ENCODE measurements around the gene DOK6. TPM values are rescaled to one million over a fixed set of nuclear protein-coding genes. Genes with fewer than 3 reads are reported as not detected.

DOK6 gene
- total and polyA plus RNA-seq, 2 of the 13 experiments (the other 11 are each of a cell fraction or from before 2014, with no cell fraction given) = 17.0 to 17.2 TPM

- TF ChIP-seq YEATS4 (CRISPR knock-in tag; IDR thresholded peaks at IDR 0.05; ENCODE audit: borderline replicate concordance) = no peak; the same call in 1 of the 2 replicates
- peak; percentile 96 for TF ChIP-seq HDAC2 (CRISPR knock-in tag; IDR thresholded peaks at IDR 0.05)
- no peak for TF ChIP-seq ZNF773 (CRISPR knock-in tag; IDR thresholded peaks at IDR 0.05; ENCODE audit: borderline replicate concordance)
- TF ChIP-seq YY1 (IDR thresholded peaks at IDR 0.05; ENCODE audit: insufficient read depth, insufficient replicate concordance, low read depth, low read length) = peak; percentile 25
- TF ChIP-seq SP2 (CRISPR knock-in tag; IDR thresholded peaks at IDR 0.05) = no peak
- TF ChIP-seq, protein P1, sequence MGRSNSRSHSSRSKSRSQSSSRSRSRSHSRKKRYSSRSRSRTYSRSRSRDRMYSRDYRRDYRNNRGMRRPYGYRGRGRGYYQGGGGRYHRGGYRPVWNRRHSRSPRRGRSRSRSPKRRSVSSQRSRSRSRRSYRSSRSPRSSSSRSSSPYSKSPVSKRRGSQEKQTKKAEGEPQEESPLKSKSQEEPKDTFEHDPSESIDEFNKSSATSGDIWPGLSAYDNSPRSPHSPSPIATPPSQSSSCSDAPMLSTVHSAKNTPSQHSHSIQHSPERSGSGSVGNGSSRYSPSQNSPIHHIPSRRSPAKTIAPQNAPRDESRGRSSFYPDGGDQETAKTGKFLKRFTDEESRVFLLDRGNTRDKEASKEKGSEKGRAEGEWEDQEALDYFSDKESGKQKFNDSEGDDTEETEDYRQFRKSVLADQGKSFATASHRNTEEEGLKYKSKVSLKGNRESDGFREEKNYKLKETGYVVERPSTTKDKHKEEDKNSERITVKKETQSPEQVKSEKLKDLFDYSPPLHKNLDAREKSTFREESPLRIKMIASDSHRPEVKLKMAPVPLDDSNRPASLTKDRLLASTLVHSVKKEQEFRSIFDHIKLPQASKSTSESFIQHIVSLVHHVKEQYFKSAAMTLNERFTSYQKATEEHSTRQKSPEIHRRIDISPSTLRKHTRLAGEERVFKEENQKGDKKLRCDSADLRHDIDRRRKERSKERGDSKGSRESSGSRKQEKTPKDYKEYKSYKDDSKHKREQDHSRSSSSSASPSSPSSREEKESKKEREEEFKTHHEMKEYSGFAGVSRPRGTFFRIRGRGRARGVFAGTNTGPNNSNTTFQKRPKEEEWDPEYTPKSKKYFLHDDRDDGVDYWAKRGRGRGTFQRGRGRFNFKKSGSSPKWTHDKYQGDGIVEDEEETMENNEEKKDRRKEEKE (IDR thresholded peaks at IDR 0.05) = no peak
- no peak for TF ChIP-seq ZNF83 (CRISPR knock-in tag; IDR thresholded peaks at IDR 0.05; ENCODE audit: borderline replicate concordance)
- TF ChIP-seq, protein P2, sequence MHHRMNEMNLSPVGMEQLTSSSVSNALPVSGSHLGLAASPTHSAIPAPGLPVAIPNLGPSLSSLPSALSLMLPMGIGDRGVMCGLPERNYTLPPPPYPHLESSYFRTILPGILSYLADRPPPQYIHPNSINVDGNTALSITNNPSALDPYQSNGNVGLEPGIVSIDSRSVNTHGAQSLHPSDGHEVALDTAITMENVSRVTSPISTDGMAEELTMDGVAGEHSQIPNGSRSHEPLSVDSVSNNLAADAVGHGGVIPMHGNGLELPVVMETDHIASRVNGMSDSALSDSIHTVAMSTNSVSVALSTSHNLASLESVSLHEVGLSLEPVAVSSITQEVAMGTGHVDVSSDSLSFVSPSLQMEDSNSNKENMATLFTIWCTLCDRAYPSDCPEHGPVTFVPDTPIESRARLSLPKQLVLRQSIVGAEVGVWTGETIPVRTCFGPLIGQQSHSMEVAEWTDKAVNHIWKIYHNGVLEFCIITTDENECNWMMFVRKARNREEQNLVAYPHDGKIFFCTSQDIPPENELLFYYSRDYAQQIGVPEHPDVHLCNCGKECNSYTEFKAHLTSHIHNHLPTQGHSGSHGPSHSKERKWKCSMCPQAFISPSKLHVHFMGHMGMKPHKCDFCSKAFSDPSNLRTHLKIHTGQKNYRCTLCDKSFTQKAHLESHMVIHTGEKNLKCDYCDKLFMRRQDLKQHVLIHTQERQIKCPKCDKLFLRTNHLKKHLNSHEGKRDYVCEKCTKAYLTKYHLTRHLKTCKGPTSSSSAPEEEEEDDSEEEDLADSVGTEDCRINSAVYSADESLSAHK (CRISPR knock-in tag; IDR thresholded peaks at IDR 0.05; ENCODE audit: borderline replicate concordance) = no peak
- TF ChIP-seq ZNF724P (CRISPR knock-in tag; IDR thresholded peaks at IDR 0.05; ENCODE audit: borderline replicate concordance) = no peak
- TF ChIP-seq ZNF343 (CRISPR knock-in tag; IDR thresholded peaks at IDR 0.05) = no peak
- TF ChIP-seq GABPA (IDR thresholded peaks at IDR 0.05; ENCODE audit: low read depth, low read length) = no peak
- no peak for TF ChIP-seq GABPA (CRISPR knock-in tag; IDR thresholded peaks at IDR 0.05; ENCODE audit: low read depth)
- no peak for TF ChIP-seq ZNF749 (CRISPR knock-in tag; IDR thresholded peaks at IDR 0.05; ENCODE audit: borderline replicate concordance)
- TF ChIP-seq, protein P3, sequence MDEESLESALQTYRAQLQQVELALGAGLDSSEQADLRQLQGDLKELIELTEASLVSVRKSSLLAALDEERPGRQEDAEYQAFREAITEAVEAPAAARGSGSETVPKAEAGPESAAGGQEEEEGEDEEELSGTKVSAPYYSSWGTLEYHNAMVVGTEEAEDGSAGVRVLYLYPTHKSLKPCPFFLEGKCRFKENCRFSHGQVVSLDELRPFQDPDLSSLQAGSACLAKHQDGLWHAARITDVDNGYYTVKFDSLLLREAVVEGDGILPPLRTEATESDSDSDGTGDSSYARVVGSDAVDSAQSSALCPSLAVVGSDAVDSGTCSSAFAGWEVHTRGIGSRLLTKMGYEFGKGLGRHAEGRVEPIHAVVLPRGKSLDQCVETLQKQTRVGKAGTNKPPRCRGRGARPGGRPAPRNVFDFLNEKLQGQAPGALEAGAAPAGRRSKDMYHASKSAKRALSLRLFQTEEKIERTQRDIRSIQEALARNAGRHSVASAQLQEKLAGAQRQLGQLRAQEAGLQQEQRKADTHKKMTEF (CRISPR knock-in tag; IDR thresholded peaks at IDR 0.05) = peak; percentile 90
- no peak for TF ChIP-seq PHF8 (CRISPR knock-in tag; IDR thresholded peaks at IDR 0.05)
- TF ChIP-seq ZBTB7B (CRISPR knock-in tag; IDR thresholded peaks at IDR 0.05) = peak; percentile 96
- no peak for TF ChIP-seq DDIT3 (CRISPR knock-in tag; IDR thresholded peaks at IDR 0.05)
- no peak for TF ChIP-seq ZNF713 (CRISPR knock-in tag; IDR thresholded peaks at IDR 0.05)
- TF ChIP-seq, protein P4, sequence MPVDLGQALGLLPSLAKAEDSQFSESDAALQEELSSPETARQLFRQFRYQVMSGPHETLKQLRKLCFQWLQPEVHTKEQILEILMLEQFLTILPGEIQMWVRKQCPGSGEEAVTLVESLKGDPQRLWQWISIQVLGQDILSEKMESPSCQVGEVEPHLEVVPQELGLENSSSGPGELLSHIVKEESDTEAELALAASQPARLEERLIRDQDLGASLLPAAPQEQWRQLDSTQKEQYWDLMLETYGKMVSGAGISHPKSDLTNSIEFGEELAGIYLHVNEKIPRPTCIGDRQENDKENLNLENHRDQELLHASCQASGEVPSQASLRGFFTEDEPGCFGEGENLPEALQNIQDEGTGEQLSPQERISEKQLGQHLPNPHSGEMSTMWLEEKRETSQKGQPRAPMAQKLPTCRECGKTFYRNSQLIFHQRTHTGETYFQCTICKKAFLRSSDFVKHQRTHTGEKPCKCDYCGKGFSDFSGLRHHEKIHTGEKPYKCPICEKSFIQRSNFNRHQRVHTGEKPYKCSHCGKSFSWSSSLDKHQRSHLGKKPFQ (CRISPR knock-in tag; IDR thresholded peaks at IDR 0.05; ENCODE audit: insufficient replicate concordance) = no peak
- no peak for TF ChIP-seq ZNF207 (IDR thresholded peaks at IDR 0.05; ENCODE audit: borderline replicate concordance)
- TF ChIP-seq ZNF674 (CRISPR knock-in tag; IDR thresholded peaks at IDR 0.05; ENCODE audit: low read depth) = no peak
- no peak for TF ChIP-seq ZNF274 (CRISPR knock-in tag; IDR thresholded peaks at IDR 0.05)
These were observed 352.2 kb downstream of the DOK6 start (continued) for GRCh38 chr18:69752737-69753380.
